WERI-Rb-1 (cell line): ENCODE results near the gene ADGRE1.
A peak's percentile ranks its signal among the peaks of the same experiment; 100 is the strongest.

Experiments
- DNase-seq: peaks from one replicate; pipeline ENCODE4 v3.0.0-alpha.2; 2020
- H3K27ac ChIP-seq: fragments of 250-450 bp; sonication (Bioruptor Pico); 2 replicates; pipeline ENCODE4 v1.5.1; 2020; ENCODE audit warnings: mild to moderate bottlenecking, moderate library complexity
- H3K27me3 ChIP-seq: fragments of 250-450 bp; sonication (Bioruptor Pico); 2 replicates; pipeline ENCODE4 v1.5.1; 2021; ENCODE audit warnings: mild to moderate bottlenecking, low read depth, moderate library complexity; ENCODE audit not compliant: insufficient read depth, severe bottlenecking
- H3K36me3 ChIP-seq: fragments of 250-450 bp; sonication (Bioruptor Pico); 2 replicates; pipeline ENCODE4 v1.5.1; 2020; ENCODE audit warnings: mild to moderate bottlenecking, moderate library complexity
- H3K4me3 ChIP-seq: 2 replicates; pipeline ENCODE4 v1.5.1; 2011; ENCODE audit warnings: low read depth, mild to moderate bottlenecking, control low read depth, low read length
- H3K9me3 ChIP-seq: fragments of 250-450 bp; sonication (Bioruptor Pico); 2 replicates; pipeline ENCODE4 v1.5.1; 2021; ENCODE audit warnings: mild to moderate bottlenecking, moderate library complexity; ENCODE audit not compliant: severe bottlenecking
- CTCF ChIP-seq: IDR thresholded peaks from 2 replicates; pipeline ENCODE4 v1.5.1; 2011; ENCODE audit warnings: low read depth, mild to moderate bottlenecking, control low read depth, inconsistent platforms, low read length

The ADGRE1 gene

DNA sequence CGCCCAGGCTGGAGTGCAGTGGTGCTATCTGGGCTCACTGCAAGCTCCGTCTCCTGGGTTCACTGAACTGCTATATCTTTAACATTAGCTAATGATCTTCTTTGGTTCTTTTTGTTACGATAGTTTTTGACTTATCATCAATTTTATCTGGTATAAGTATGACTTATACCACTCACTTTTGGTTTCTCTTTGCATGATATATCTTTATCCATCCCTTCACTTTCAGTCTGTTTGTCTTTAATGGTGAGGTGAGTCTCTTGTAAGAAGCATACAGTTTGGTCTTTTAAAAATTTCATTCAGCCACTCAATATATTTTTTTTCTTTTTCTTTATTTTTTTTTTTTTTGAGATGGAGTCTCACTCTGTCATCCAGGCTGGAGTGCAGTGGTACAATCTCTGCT is 58.4 kb downstream of the ADGRE1 start:
- no peak for DNase-seq
- peaks cover 2% of the 10 kb centered on the region for H3K9me3 ChIP-seq
- no peak for TF ChIP-seq CTCF
- peaks cover 54% of the 10 kb centered on the region for H3K27me3 ChIP-seq
- H3K4me3 ChIP-seq: no peak overlapping the region
- no peak overlapping the region for H3K27ac ChIP-seq
- H3K36me3 ChIP-seq: no peaks in the 10 kb centered on the region

GRCh38 chr19:6947745-6948144 is 60.4 kb downstream of the ADGRE1 start:
- Histone ChIP-seq H3K27me3 (peaks cover 39% of the 10 kb centered on the region), H3K36me3 (no peaks in the 10 kb centered on the region), H3K27ac (no peak overlapping the region), H3K4me3 (no peak overlapping the region), H3K9me3 (peaks cover 7% of the 10 kb centered on the region)
- no peak for DNase-seq
- no peak for TF ChIP-seq CTCF

DNA sequence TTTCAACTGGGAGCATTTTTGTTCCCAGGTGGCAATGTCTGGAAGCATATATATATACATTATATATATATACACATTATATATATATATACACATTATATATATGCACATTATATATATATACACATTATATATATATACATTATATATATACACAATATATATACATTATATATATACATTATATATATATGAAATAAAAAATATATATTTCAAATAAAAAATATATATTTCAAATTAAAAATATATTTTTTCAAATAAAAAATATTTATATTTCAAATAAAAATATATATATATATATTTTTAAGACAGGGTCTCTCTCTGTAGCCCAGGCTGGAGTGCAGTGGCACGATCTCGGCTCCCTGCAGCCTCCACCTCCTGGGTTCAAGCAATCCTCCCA is 61.5 kb downstream of the ADGRE1 start:
- H3K27ac ChIP-seq: no peak overlapping the region
- TF ChIP-seq CTCF: no peak
- H3K36me3 ChIP-seq: no peaks in the 10 kb centered on the region
- no peak for DNase-seq
- peaks cover 8% of the 10 kb centered on the region for H3K9me3 ChIP-seq
- H3K4me3 ChIP-seq: no peak overlapping the region
- peaks cover 39% of the 10 kb centered on the region for H3K27me3 ChIP-seq

- H3K36me3 ChIP-seq: no peaks in the 10 kb centered on the region
- H3K4me3 ChIP-seq: no peak overlapping the region
- H3K27ac ChIP-seq: no peak overlapping the region
- peaks cover 5% of the 10 kb centered on the region for H3K9me3 ChIP-seq
- TF ChIP-seq CTCF: 0 out of 2 replicates have a peak, but pooled peaks have one; percentile 6
- peaks cover 37% of the 10 kb centered on the region for H3K27me3 ChIP-seq
- DNase-seq: no peak
Measured at GRCh38 chr19:6952956-6953355, 65.6 kb downstream of the ADGRE1 start.

DNA sequence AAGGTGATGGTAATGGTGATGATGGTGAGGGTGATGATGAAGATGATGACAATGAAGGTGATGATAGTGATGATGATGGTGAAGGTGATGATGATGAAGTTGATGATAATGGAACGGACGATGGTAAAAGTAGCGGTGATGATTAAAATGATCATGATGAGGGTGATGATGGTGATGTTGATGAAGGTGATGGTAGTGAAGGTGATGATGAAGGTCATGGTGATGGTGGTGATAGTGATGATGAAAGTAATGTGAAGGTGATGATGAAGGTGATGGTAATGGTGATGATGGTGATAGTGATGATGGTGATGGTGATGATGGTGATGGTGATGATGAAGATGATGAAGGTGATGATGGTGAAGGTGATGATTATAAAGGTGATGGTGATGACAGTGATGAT is 67.7 kb downstream of the ADGRE1 start:
- H3K27ac ChIP-seq: no peak overlapping the region
- no peaks in the 10 kb centered on the region for H3K36me3 ChIP-seq
- TF ChIP-seq CTCF: no peak
- peaks cover 38% of the 10 kb centered on the region for H3K27me3 ChIP-seq
- no peak overlapping the region for H3K4me3 ChIP-seq
- DNase-seq: no peak
- H3K9me3 ChIP-seq: peaks cover 5% of the 10 kb centered on the region

DNA sequence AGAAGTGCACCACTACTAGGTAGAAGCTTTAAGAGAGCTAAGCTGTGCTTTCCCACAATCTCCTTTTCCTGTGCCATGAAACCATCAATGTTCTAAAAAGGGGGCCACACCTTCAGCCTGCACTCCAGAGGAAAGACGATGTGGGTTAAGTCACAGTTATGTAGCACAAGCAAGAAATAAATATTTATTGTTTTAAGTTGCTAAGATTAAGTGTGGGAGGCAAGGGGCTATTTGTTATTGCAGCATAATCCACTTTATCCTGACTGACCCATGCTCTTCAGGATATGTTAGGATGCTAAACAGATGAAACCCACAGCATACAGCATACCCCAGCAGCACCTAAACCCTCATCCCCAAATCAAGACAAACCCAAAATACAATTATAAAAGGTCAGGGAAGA is 69.2 kb downstream of the ADGRE1 start:
- Histone ChIP-seq H3K9me3 (peaks cover 5% of the 10 kb centered on the region), H3K27ac (no peak overlapping the region), H3K4me3 (no peak overlapping the region), H3K36me3 (no peaks in the 10 kb centered on the region), H3K27me3 (peaks cover 34% of the 10 kb centered on the region)
- no peak for DNase-seq
- no peak for TF ChIP-seq CTCF
